Colonic mucosa (tissue), 4 donors: Measurements from ENCODE around the gene FGA. TPM values are rescaled to one million over a fixed set of nuclear protein-coding genes. Genes with fewer than 3 reads are reported as not detected.

Experiments used
- DNase-seq: peaks from one replicate; pipeline ENCODE4 v3.0.0-alpha.2; 2020
- H3K27ac ChIP-seq: fragments of 200-600 bp; one replicate; pipeline ENCODE4 v1.8.0; 2021
- H3K27me3 ChIP-seq: fragments of 200-600 bp; one replicate; pipeline ENCODE4 v1.8.0; 2021
- H3K36me3 ChIP-seq: fragments of 200-600 bp; one replicate; pipeline ENCODE4 v1.8.0; 2021
- H3K4me1 ChIP-seq: fragments of 200-600 bp; one replicate; pipeline ENCODE4 v1.8.0; 2021; ENCODE audit warnings: mild to moderate bottlenecking
- H3K4me3 ChIP-seq: fragments of 200-600 bp; one replicate; pipeline ENCODE4 v1.8.0; 2021
- H3K9ac ChIP-seq, 2 donors: one replicate each; pipeline ENCODE4 v1.7.0; 2013; ENCODE audit warnings: control low read depth in 2 of 2, low read depth in 2 of 2, low read length in 2 of 2
- H3K9me3 ChIP-seq: fragments of 200-600 bp; one replicate; pipeline ENCODE4 v1.8.0; 2021
- CTCF ChIP-seq: fragments of 200-600 bp; IDR thresholded peaks from one replicate; pipeline ENCODE4 v1.8.0; 2022; ENCODE audit warnings: antibody characterized with exemption, mild to moderate bottlenecking
- intact Hi-C: fragments of 100-400 bp; cut with DNase I; formaldehyde crosslinking; loops from one replicate; pipeline ENCODE4 v1.14.1; 2022
- total RNA-seq, 2 donors: library from RNA; stranded (reverse); fragmentation: NEBNext Ultra II Directional in 1 of 2; extraction: Animal tissue kit (Norgen Biotek cat#: 25700) in 1 of 2; gene quantifications; one replicate each; pipeline ENCODE4 v1.2.1, GENCODE V29; 2021
- donor health status: healthy.
- donor health status: DM: no; HTN: no; CAD: no.
- donor health status: DM: no; HTN: no; CAD: no.

Gene FGA
- total RNA-seq, 2 donors from 2014 or later = 0.24 to 9.2 TPM

- DNase-seq = no peak
- H3K4me3 ChIP-seq = no peak overlapping the region
- H3K36me3 ChIP-seq = no peaks in the 10 kb centered on the region
- H3K4me1 ChIP-seq = no peaks in the 10 kb centered on the region
- H3K9ac ChIP-seq = no peak overlapping the region
- H3K27ac ChIP-seq = no peak overlapping the region
- no peaks in the 10 kb centered on the region for H3K9me3 ChIP-seq
- H3K27me3 ChIP-seq = no peaks in the 10 kb centered on the region
- TF ChIP-seq CTCF = no peak
- intact Hi-C loops = no loop called here
Measured at GRCh38 chr4:154591890-154592289, 1.3 kb upstream of the FGA start.

GRCh38 chr4:154589296-154590197, 995 bp downstream of the FGA start:
- Histone ChIP-seq H3K36me3 (no peaks in the 10 kb centered on the region), H3K9me3 (no peaks in the 10 kb centered on the region), H3K27me3 (no peaks in the 10 kb centered on the region), H3K27ac (no peak overlapping the region), H3K9ac (no peak overlapping the region), H3K4me3 (no peak overlapping the region), H3K4me1 (no peaks in the 10 kb centered on the region)
- intact Hi-C loops = no loop called here
- TF ChIP-seq CTCF = no peak
- DNase-seq = no peak

GRCh38 chr4:154588198-154588597, 2.3 kb downstream of the FGA start:
- Histone ChIP-seq H3K9me3 (no peaks in the 10 kb centered on the region), H3K36me3 (no peaks in the 10 kb centered on the region), H3K27me3 (no peaks in the 10 kb centered on the region), H3K27ac (no peak overlapping the region), H3K4me3 (no peak overlapping the region), H3K9ac (no peak overlapping the region), H3K4me1 (no peaks in the 10 kb centered on the region)
- intact Hi-C loops = no loop called here
- TF ChIP-seq CTCF = no peak
- no peak for DNase-seq

- no peak overlapping the region for H3K4me3 ChIP-seq
- intact Hi-C loops = no loop called here
- DNase-seq = no peak
- H3K27me3 ChIP-seq = no peaks in the 10 kb centered on the region
- H3K9ac ChIP-seq = no peak overlapping the region
- no peak for TF ChIP-seq CTCF
- no peak overlapping the region for H3K27ac ChIP-seq
- H3K4me1 ChIP-seq = no peaks in the 10 kb centered on the region
- H3K9me3 ChIP-seq = no peaks in the 10 kb centered on the region
- no peaks in the 10 kb centered on the region for H3K36me3 ChIP-seq
Measured at GRCh38 chr4:154586296-154587033, 4.1 kb downstream of the FGA start.

- Histone ChIP-seq H3K9me3 (no peaks in the 10 kb centered on the region), H3K4me3 (no peak overlapping the region), H3K9ac (no peak overlapping the region), H3K27ac (no peak overlapping the region), H3K27me3 (no peaks in the 10 kb centered on the region), H3K36me3 (no peaks in the 10 kb centered on the region), H3K4me1 (no peaks in the 10 kb centered on the region)
- DNase-seq = no peak
- intact Hi-C loops = no loop called here
- no peak for TF ChIP-seq CTCF
Measured at GRCh38 chr4:154585369-154586018, 5.0 kb downstream of the FGA start.
